Measurements from ENCODE around the gene SSX4B.
"Not testable (repeated sequence)": the region's sequence is repeated elsewhere in the genome, so short reads cannot be mapped to it uniquely, and the experiment has no call there.

DNA sequence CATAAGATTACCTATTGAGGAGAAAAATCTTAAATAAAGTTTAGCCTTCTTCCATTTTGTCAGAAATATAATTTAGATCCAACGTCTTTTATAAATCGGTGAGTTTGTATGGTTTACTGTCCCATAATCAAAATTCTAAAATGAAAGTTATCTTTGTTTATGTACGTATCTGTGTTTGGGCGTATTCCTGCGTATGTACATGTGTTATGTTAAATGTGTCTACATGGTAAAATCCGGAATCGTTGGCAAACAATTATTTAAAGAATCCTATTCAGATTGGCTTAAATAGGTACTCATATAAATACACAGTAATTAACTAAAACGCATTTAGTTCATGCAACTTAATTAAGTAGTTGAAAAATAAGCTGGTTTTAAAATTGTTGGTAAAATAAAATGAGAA, 41.4 kb downstream of the SSX4B start:
- TF ChIP-seq, protein P1, sequence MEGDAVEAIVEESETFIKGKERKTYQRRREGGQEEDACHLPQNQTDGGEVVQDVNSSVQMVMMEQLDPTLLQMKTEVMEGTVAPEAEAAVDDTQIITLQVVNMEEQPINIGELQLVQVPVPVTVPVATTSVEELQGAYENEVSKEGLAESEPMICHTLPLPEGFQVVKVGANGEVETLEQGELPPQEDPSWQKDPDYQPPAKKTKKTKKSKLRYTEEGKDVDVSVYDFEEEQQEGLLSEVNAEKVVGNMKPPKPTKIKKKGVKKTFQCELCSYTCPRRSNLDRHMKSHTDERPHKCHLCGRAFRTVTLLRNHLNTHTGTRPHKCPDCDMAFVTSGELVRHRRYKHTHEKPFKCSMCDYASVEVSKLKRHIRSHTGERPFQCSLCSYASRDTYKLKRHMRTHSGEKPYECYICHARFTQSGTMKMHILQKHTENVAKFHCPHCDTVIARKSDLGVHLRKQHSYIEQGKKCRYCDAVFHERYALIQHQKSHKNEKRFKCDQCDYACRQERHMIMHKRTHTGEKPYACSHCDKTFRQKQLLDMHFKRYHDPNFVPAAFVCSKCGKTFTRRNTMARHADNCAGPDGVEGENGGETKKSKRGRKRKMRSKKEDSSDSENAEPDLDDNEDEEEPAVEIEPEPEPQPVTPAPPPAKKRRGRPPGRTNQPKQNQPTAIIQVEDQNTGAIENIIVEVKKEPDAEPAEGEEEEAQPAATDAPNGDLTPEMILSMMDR (IDR thresholded peaks at IDR 0.05) = not testable (repeated sequence)
- not testable (repeated sequence) for TF ChIP-seq POLR2AphosphoS5 (IDR thresholded peaks at IDR 0.05); POLR2A (IDR thresholded peaks at IDR 0.05); EP300 (IDR thresholded peaks at IDR 0.05; ENCODE audit: low read depth)

All from transverse colon (tissue), 4 donors.